LNCAP (cell line): ENCODE measurements around the gene COL15A1.

Experiments used
- CTCF ChIP-seq: fragments of 450-650 bp; IDR thresholded peaks from 2 replicates; pipeline ENCODE4 v1.5.1; 2017; ENCODE audit warnings: mild to moderate bottlenecking

The COL15A1 gene

DNA sequence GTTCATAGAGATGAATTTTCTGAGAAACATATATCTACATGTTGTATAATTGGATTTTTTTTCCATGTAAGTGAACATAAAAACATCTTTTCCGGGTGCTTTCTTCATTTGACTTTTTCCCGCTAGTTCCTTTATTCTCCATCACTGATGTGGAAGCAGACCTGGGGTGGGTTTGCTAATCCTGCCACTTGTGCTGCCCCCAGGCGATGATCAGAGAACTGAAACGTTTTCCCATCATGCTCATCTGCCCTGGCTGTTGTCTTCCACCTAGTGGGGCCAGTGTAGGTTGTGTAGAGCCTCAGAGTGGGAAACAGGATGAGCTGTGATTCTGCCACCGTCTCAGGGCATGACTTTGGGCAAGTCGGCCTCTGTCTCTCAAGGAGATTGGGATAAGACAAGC, 127.0 kb downstream of the COL15A1 start:
- TF ChIP-seq CTCF = no peak

GRCh38 chr9:99071313-99072039, 127.8 kb downstream of the COL15A1 start:
- no peak for TF ChIP-seq CTCF

DNA sequence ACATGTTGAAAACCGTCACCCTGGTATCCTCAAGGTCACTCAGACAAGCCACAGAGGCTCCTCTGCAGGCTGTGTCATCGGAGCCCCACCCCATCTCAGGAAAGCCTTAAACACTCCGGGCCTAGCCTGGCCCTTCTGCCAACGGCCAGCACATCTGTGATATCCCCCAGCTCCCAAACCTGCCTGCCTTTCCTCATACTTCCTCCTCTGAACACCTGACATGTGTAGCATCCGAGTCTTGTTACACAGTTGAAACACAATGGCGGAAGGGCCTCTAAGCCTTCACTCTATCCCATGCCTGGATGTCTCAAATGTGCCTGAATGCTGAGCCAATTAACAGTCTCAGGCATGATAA, 128.3 kb downstream of the COL15A1 start:
- TF ChIP-seq CTCF = no peak

DNA sequence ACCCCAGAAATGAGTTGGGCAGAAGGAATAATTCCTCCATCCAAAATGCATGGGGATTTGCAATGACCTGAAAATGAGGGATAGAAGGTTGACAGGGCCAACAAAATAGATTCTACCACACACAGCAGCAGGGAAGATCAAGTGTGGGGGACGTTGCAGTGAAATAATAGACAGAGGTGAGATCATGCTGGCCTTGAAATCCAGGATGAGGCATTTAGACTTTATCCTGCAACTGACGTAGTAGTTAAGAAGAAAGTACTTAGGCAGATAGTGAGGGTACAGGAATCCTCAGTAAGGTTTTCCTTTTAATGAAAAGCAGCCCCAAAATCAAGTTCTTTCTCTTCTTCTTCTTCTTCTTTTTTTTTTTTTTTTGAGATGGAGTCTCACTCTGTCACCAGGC, 129.6 kb downstream of the COL15A1 start:
- no peak for TF ChIP-seq CTCF

DNA sequence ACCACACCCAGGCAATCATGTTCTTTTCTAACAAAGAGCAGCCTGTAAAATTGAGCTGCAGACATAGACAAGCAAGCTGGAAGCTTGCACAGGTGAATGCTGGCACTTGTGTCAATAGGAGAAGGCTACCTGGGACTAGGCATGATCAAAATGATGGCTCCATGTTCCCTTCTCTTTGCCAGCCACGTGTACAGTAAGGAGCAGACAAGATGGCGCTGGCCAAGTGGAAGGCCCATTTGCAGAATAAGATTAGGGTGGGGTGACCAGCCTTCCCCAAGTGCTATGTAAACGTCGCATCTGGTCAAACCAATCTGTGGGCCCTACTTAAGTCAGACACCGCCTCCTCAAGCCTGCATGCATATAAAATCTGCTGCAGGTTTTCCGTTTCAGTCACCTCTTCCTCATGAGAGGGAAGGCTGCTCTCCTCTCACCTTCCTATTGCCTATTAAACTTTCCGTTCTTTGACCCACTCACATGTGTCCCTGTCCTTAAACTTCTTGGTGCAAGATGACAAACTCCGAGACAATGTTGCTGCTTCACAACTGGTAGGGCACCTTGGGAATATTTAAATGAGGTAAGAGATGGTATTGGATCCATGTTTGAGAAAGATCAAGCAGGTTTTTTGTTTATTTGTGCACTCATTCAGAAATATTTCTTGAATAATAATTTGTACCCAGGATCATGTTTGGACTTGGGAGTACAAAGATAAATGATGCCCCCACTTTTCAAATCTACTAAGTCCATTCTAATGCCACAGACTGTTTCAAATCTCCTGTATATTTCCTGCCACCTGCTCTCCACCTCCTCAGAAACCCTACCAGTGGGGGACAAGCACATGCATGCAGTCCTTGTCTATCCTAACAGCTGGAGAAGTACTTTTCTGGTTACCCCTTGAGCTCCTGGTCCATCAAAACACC, 130.5 kb downstream of the COL15A1 start:
- no peak for TF ChIP-seq CTCF

GRCh38 chr9:99074902-99075245, 131.2 kb downstream of the COL15A1 start:
- TF ChIP-seq CTCF = no peak

GRCh38 chr9:99075246-99075912, 131.7 kb downstream of the COL15A1 start:
- no peak for TF ChIP-seq CTCF
